HG02840 (cell line): ENCODE measurements around the gene SLC38A11.
A peak's percentile ranks its signal among the peaks of the same experiment; 100 is the strongest.
"Not testable (repeated sequence)": the region's sequence is repeated elsewhere in the genome, so short reads cannot be mapped to it uniquely, and the experiment has no call there.

Experiments used
- ATAC-seq: cut with Tn5 transposase; IDR thresholded peaks from one replicate; pipeline ENCODE4 v1.9.1; 2021; ENCODE audit warnings: mild to moderate bottlenecking, moderate library complexity, moderate number of reproducible peaks; ENCODE audit not compliant: unreplicated experiment, low FRiP score

The SLC38A11 gene

GRCh38 chr2:164954954-164955701, at the start of gene SLC38A11:
Gene SLC38A11, minus strand, starts transcription at chr2:164955525. Its CDS starts 278 bp downstream, at chr2:164955247.
- ATAC-seq = no peak

GRCh38 chr2:165003443-165004130, 48.3 kb upstream of the SLC38A11 start:
- no peak for ATAC-seq

GRCh38 chr2:165002638-165003037, 47.3 kb upstream of the SLC38A11 start:
- no peak for ATAC-seq

GRCh38 chr2:164994664-164995299, 39.5 kb upstream of the SLC38A11 start:
- ATAC-seq = not testable (repeated sequence)

GRCh38 chr2:164993287-164994016, 38.1 kb upstream of the SLC38A11 start:
- no peak for ATAC-seq

- no peak for ATAC-seq
Observed at GRCh38 chr2:164992818-164993217, 37.5 kb upstream of the SLC38A11 start.

GRCh38 chr2:164992093-164992454, 36.7 kb upstream of the SLC38A11 start:
- not testable (repeated sequence) for ATAC-seq

GRCh38 chr2:164991361-164992092, 36.2 kb upstream of the SLC38A11 start:
- peak; percentile 53 for ATAC-seq

GRCh38 chr2:164990953-164991352, 35.6 kb upstream of the SLC38A11 start:
- not testable (repeated sequence) for ATAC-seq

- ATAC-seq = not testable (repeated sequence)
Observed at GRCh38 chr2:164988805-164989204, 33.5 kb upstream of the SLC38A11 start.

- ATAC-seq = not testable (repeated sequence)
Observed at GRCh38 chr2:164986027-164986426, 30.7 kb upstream of the SLC38A11 start.

- ATAC-seq = no peak
Observed at GRCh38 chr2:164984428-164984827, 29.1 kb upstream of the SLC38A11 start.

GRCh38 chr2:164981217-164981990, 26.1 kb upstream of the SLC38A11 start:
- no peak for ATAC-seq

GRCh38 chr2:164980688-164981087, 25.4 kb upstream of the SLC38A11 start:
- not testable (repeated sequence) for ATAC-seq

GRCh38 chr2:164979113-164979512, 23.8 kb upstream of the SLC38A11 start:
- ATAC-seq = no peak

- ATAC-seq = not testable (repeated sequence)
Observed at GRCh38 chr2:164976875-164977470, 21.6 kb upstream of the SLC38A11 start.

GRCh38 chr2:164976301-164976700, 21.0 kb upstream of the SLC38A11 start:
- no peak for ATAC-seq

GRCh38 chr2:164975891-164976290, 20.6 kb upstream of the SLC38A11 start:
- ATAC-seq = no peak

- ATAC-seq = no peak
Observed at GRCh38 chr2:164974221-164974620, 18.9 kb upstream of the SLC38A11 start.
